Measurements from ENCODE around the gene LIN28A.
A peak's percentile ranks its signal among the peaks of the same experiment; 100 is the strongest.

LIN28A gene

DNA sequence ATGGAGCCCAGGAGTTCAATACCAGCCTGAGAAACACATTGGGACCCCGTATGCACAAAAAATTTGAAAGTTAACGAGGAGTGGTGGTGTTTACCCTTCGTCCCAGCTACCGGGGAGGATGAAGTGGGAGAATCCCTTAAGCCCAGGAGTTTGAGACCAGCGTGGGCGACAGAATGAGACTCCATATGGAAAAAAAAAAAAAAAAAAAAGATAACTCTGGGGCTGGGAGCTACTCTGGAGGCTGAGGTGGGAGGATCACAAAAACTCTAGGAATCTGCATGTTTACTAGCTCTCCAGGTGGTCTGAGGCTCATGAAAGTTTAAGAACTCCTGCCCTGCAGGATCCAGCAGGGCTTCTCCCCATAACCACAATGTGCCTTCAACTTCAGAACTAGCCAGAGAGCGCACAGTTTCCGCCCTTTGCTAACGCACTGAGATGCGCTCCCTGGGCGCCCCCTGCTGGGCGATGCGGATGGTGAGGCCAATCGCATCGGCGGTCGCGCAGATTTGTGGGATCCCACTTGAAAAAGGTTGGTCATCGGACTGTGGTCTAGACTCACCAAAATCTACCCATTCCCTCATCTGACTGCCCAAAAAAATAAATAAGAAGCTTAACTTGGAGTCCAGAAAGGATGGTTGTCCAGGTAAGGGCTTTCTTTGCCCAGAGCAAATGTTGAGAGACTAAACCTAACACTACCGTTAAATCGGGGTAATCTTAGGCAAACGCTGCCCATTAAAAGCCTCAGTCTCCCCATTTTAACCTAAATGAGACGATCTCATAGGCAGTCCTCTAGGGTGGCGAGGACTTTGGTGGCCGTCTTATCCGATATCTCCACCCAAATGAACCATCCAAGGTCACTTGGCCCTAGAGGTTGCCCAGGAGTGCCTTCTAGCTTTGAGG is 46.8 kb upstream of the LIN28A start:
- H3K27ac ChIP-seq (ENCODE audit: low read length): no peak overlapping the region
- ATAC-seq (ENCODE audit: insufficient read depth, low read depth) (peak; percentile 98), DNase-seq (peak; percentile 86)
- no peak overlapping the region for H3K4me3 ChIP-seq (ENCODE audit: low read depth in 1 of 2, low read length in 2 of 2)
- H3K9ac ChIP-seq (ENCODE audit: low read depth, low read length): no peak overlapping the region
- H3K9me3 ChIP-seq (ENCODE audit: insufficient read depth, low read length, severe bottlenecking): no peaks in the 10 kb centered on the region
- H4K20me1 ChIP-seq (ENCODE audit: insufficient read depth, low read length): no peaks in the 10 kb centered on the region; the same call in none of the 2 replicates
- H2AFZ ChIP-seq (ENCODE audit: low read depth, low read length): no peak overlapping the region
- H3K79me2 ChIP-seq (ENCODE audit: insufficient read depth, low read length): no peaks in the 10 kb centered on the region
- no peak overlapping the region for H3K4me2 ChIP-seq (ENCODE audit: insufficient read depth, low read length)
- no peaks in the 10 kb centered on the region for H3K27me3 ChIP-seq (ENCODE audit: insufficient read depth, low read length, poor library complexity)
- no peaks in the 10 kb centered on the region for H3K36me3 ChIP-seq (ENCODE audit: insufficient read depth, low read length)
- TF ChIP-seq, protein P1, sequence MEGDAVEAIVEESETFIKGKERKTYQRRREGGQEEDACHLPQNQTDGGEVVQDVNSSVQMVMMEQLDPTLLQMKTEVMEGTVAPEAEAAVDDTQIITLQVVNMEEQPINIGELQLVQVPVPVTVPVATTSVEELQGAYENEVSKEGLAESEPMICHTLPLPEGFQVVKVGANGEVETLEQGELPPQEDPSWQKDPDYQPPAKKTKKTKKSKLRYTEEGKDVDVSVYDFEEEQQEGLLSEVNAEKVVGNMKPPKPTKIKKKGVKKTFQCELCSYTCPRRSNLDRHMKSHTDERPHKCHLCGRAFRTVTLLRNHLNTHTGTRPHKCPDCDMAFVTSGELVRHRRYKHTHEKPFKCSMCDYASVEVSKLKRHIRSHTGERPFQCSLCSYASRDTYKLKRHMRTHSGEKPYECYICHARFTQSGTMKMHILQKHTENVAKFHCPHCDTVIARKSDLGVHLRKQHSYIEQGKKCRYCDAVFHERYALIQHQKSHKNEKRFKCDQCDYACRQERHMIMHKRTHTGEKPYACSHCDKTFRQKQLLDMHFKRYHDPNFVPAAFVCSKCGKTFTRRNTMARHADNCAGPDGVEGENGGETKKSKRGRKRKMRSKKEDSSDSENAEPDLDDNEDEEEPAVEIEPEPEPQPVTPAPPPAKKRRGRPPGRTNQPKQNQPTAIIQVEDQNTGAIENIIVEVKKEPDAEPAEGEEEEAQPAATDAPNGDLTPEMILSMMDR (IDR thresholded peaks at IDR 0.05; ENCODE audit: borderline replicate concordance, extremely low read depth, low read length, poor library complexity, severe bottlenecking): peak; percentile 96
- TF ChIP-seq EZH2 (IDR thresholded peaks at IDR 0.05; ENCODE audit: borderline replicate concordance, low read depth, low read length, severe bottlenecking): no peak
- peaks cover 6% of the 10 kb centered on the region; the same call in 1 of the 2 replicates for H3K4me1 ChIP-seq (ENCODE audit: insufficient read depth, low read length)

DNA sequence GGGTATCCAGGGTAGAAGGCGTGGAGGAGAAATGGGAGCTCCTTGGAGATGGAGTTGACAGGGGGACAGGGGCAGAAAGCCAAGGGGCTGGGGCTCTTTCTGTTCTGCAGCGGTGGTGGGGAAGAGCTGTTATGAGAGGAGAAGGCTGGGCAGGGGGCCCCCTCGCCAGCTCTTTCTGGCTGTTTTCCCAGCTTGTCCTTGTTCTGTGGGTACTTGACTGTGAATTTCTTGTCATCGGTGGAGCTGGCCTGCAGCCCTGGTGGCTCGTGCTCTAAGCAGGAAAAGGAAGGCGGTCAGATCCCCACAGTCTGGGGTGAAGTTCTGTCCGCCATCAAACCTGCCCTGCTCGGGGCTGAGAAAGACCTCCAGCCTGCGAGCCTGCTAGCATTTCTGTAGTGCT is 45.7 kb upstream of the LIN28A start:
- no peak overlapping the region for H2AFZ ChIP-seq (ENCODE audit: low read depth, low read length)
- no peaks in the 10 kb centered on the region for H3K79me2 ChIP-seq (ENCODE audit: insufficient read depth, low read length)
- H3K27ac ChIP-seq (ENCODE audit: low read length): no peak overlapping the region
- H3K4me2 ChIP-seq (ENCODE audit: insufficient read depth, low read length): no peak overlapping the region
- DNase-seq (no peak), ATAC-seq (ENCODE audit: insufficient read depth, low read depth) (no peak)
- H3K36me3 ChIP-seq (ENCODE audit: insufficient read depth, low read length): no peaks in the 10 kb centered on the region
- H3K9ac ChIP-seq (ENCODE audit: low read depth, low read length): no peak overlapping the region
- no peak overlapping the region for H3K4me3 ChIP-seq (ENCODE audit: low read depth in 1 of 2, low read length in 2 of 2)
- no peaks in the 10 kb centered on the region for H3K27me3 ChIP-seq (ENCODE audit: insufficient read depth, low read length, poor library complexity)
- no peaks in the 10 kb centered on the region for H3K9me3 ChIP-seq (ENCODE audit: insufficient read depth, low read length, severe bottlenecking)
- H4K20me1 ChIP-seq (ENCODE audit: insufficient read depth, low read length): no peaks in the 10 kb centered on the region; the same call in none of the 2 replicates
- peaks cover 6% of the 10 kb centered on the region; the same call in 1 of the 2 replicates for H3K4me1 ChIP-seq (ENCODE audit: insufficient read depth, low read length)
- no peak for TF ChIP-seq EZH2 (IDR thresholded peaks at IDR 0.05; ENCODE audit: borderline replicate concordance, low read depth, low read length, severe bottlenecking)
- TF ChIP-seq, protein P1 (IDR thresholded peaks at IDR 0.05; ENCODE audit: borderline replicate concordance, extremely low read depth, low read length, poor library complexity, severe bottlenecking): no peak

DNA sequence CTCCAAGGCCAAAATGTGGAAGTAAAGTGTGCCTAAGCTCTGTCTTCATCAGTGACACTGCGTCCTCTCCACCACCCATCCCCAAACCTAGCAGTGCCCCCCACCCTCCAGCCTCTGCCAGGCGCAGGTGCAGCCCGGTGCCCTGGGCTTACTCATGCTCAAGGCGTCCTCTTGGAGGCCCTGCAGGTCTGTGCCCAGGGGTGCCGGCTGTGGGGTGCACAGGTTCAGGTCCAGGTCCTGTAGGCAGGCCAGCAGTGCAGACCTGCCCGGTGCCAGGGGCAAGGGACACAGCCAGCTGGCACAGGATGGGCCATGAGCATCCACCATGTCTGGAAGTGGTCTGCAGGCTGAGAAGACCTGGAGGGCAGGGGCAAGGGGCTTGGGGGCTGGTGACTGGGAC is 43.2 kb upstream of the LIN28A start:
- Histone ChIP-seq H3K4me3 (ENCODE audit: low read depth in 1 of 2, low read length in 2 of 2) (no peak overlapping the region), H3K4me2 (ENCODE audit: insufficient read depth, low read length) (no peak overlapping the region), H2AFZ (ENCODE audit: low read depth, low read length) (no peak overlapping the region), H3K4me1 (ENCODE audit: insufficient read depth, low read length) (peaks cover 9% of the 10 kb centered on the region; the same call in 1 of the 2 replicates), H3K9ac (ENCODE audit: low read depth, low read length) (no peak overlapping the region), H3K9me3 (ENCODE audit: insufficient read depth, low read length, severe bottlenecking) (no peaks in the 10 kb centered on the region), H4K20me1 (ENCODE audit: insufficient read depth, low read length) (no peaks in the 10 kb centered on the region; the same call in none of the 2 replicates), H3K27ac (ENCODE audit: low read length) (no peak overlapping the region), H3K27me3 (ENCODE audit: insufficient read depth, low read length, poor library complexity) (no peaks in the 10 kb centered on the region), H3K79me2 (ENCODE audit: insufficient read depth, low read length) (no peaks in the 10 kb centered on the region), H3K36me3 (ENCODE audit: insufficient read depth, low read length) (no peaks in the 10 kb centered on the region)
- DNase-seq (no peak), ATAC-seq (ENCODE audit: insufficient read depth, low read depth) (no peak)
- TF ChIP-seq, protein P1 (IDR thresholded peaks at IDR 0.05; ENCODE audit: borderline replicate concordance, extremely low read depth, low read length, poor library complexity, severe bottlenecking): no peak
- TF ChIP-seq EZH2 (IDR thresholded peaks at IDR 0.05; ENCODE audit: borderline replicate concordance, low read depth, low read length, severe bottlenecking): no peak
